CD4-positive, alpha-beta T cell treated with Interferon gamma for 1 hour (primary cell): Measurements from ENCODE around the gene AGBL2.

ENCODE experiments used
- DNase-seq: peaks from one replicate; pipeline ENCODE4 v3.0.0-alpha.2; 2020

The AGBL2 gene

GRCh38 chr11:47626234-47626633 lies 88.9 kb downstream of the AGBL2 start:
- no peak for DNase-seq

GRCh38 chr11:47620836-47621378 lies 94.3 kb downstream of the AGBL2 start:
- DNase-seq = no peak

- no peak for DNase-seq
These were observed 97.8 kb downstream of the AGBL2 start for GRCh38 chr11:47617417-47617809.

- no peak for DNase-seq
These were observed 98.3 kb downstream of the AGBL2 start for GRCh38 chr11:47616726-47617416.

GRCh38 chr11:47615249-47615648 lies 99.9 kb downstream of the AGBL2 start:
- DNase-seq = no peak

- DNase-seq = no peak
These were observed 103.8 kb downstream of the AGBL2 start for GRCh38 chr11:47611348-47611794.

GRCh38 chr11:47609675-47610074 lies 105.5 kb downstream of the AGBL2 start:
- no peak for DNase-seq
